Panc1 (cell line): ENCODE measurements around the gene TMEM132C.

ENCODE experiments used
- CTCF ChIP-seq: fragments of 450-650 bp; IDR thresholded peaks from 2 replicates; pipeline ENCODE4 v1.5.1; 2017; ENCODE audit warnings: mild to moderate bottlenecking
- POLR2AphosphoS5 ChIP-seq: IDR thresholded peaks from 2 replicates; pipeline ENCODE4 v1.6.1; 2012; ENCODE audit warnings: mild to moderate bottlenecking, low read depth, low read length, moderate library complexity
- REST ChIP-seq, 2 experiments: IDR thresholded peaks; 2 replicates each; pipeline ENCODE4 v1.6.1; 2011 to 2012; ENCODE audit warnings: low read depth in 2 of 2, control low read depth in 1 of 2, low read length in 1 of 2, mild to moderate bottlenecking in 1 of 2, moderate library complexity in 1 of 2; ENCODE audit not compliant: insufficient read depth in 1 of 2
- TCF7L2 ChIP-seq: IDR thresholded peaks from 2 replicates; pipeline ENCODE4 v1.6.1; 2011; ENCODE audit warnings: mild to moderate bottlenecking, low read depth, low read length, inconsistent platforms

- TF ChIP-seq TCF7L2: no peak
- TF ChIP-seq POLR2AphosphoS5: no peak
- no peak for TF ChIP-seq CTCF
- TF ChIP-seq REST (IDR thresholded peaks at IDR 0.05; ENCODE audit: insufficient read depth in 1 of 2, low read depth in 2 of 2, low read length in 1 of 2): no peak
Measured at GRCh38 chr12:128245121-128245520, 21.8 kb upstream of the TMEM132C start.
